Esophagus mucosa (tissue), 1 donor: ENCODE measurements around the gene TMEM132C. TPM values are rescaled to one million over a fixed set of nuclear protein-coding genes. Genes with fewer than 3 reads are reported as not detected.

Experiments
- ATAC-seq: fragments of 200-7000 bp; cut with Tn5 transposase; one replicate; pipeline ENCODE4 v1.9.1; 2020
- total RNA-seq: library from RNA; stranded (reverse); gene quantifications from one replicate; pipeline ENCODE4 v1.2.4, GENCODE V29; 2023
- donor health status: DM: yes; HTN: yes; CAD: no.

The TMEM132C gene
- total RNA-seq, 1 donor from 2014 or later = 0.16 TPM

- ATAC-seq = no peak
Observed at GRCh38 chr12:128339126-128339520, 72.2 kb downstream of the TMEM132C start.

GRCh38 chr12:128339631-128340030 lies 72.7 kb downstream of the TMEM132C start:
- no peak for ATAC-seq

- ATAC-seq = no peak
Observed at GRCh38 chr12:128353301-128353700, 86.3 kb downstream of the TMEM132C start.

- ATAC-seq = no peak
Observed at GRCh38 chr12:128356547-128356946, 89.6 kb downstream of the TMEM132C start.

- no peak for ATAC-seq
Observed at GRCh38 chr12:128361400-128361995, 94.5 kb downstream of the TMEM132C start.

GRCh38 chr12:128365032-128365431 lies 98.1 kb downstream of the TMEM132C start:
- no peak for ATAC-seq

- no peak for ATAC-seq
Observed at GRCh38 chr12:128365651-128366231, 98.8 kb downstream of the TMEM132C start.

- no peak for ATAC-seq
Observed at GRCh38 chr12:128367961-128368360, 101.0 kb downstream of the TMEM132C start.

GRCh38 chr12:128381541-128381940 lies 114.6 kb downstream of the TMEM132C start:
- ATAC-seq = no peak

- ATAC-seq = no peak
Observed at GRCh38 chr12:128381946-128382345, 115.0 kb downstream of the TMEM132C start.

GRCh38 chr12:128382946-128383345 lies 116.0 kb downstream of the TMEM132C start:
- no peak for ATAC-seq

GRCh38 chr12:128383357-128383937 lies 116.5 kb downstream of the TMEM132C start:
- no peak for ATAC-seq

- ATAC-seq = no peak
Observed at GRCh38 chr12:128385736-128386135, 118.8 kb downstream of the TMEM132C start.

- no peak for ATAC-seq
Observed at GRCh38 chr12:128387811-128388422, 120.9 kb downstream of the TMEM132C start.

GRCh38 chr12:128388461-128389000 lies 121.6 kb downstream of the TMEM132C start:
- ATAC-seq = no peak

GRCh38 chr12:128393346-128393745 lies 126.4 kb downstream of the TMEM132C start:
- ATAC-seq = no peak

GRCh38 chr12:128394137-128394536 lies 127.2 kb downstream of the TMEM132C start:
- ATAC-seq = no peak

GRCh38 chr12:128399253-128399652 lies 132.3 kb downstream of the TMEM132C start:
- ATAC-seq = no peak

GRCh38 chr12:128402486-128403243 lies 135.7 kb downstream of the TMEM132C start:
- no peak for ATAC-seq

GRCh38 chr12:128408669-128409068 lies 141.7 kb downstream of the TMEM132C start:
- ATAC-seq = no peak

- ATAC-seq = no peak
Observed at GRCh38 chr12:128415036-128415560, 148.1 kb downstream of the TMEM132C start.

GRCh38 chr12:128418944-128419343 lies 152.0 kb downstream of the TMEM132C start:
- no peak for ATAC-seq

GRCh38 chr12:128420163-128420562 lies 153.2 kb downstream of the TMEM132C start:
- no peak for ATAC-seq
